ENCODE results near the gene AAK1.
"Not testable (repeated sequence)": the region's sequence is repeated elsewhere in the genome, so short reads cannot be mapped to it uniquely, and the experiment has no call there.

Gene AAK1

GRCh38 chr2:69623236-69623635, 20.3 kb downstream of the AAK1 start:
- no peak for DNase-seq

DNA sequence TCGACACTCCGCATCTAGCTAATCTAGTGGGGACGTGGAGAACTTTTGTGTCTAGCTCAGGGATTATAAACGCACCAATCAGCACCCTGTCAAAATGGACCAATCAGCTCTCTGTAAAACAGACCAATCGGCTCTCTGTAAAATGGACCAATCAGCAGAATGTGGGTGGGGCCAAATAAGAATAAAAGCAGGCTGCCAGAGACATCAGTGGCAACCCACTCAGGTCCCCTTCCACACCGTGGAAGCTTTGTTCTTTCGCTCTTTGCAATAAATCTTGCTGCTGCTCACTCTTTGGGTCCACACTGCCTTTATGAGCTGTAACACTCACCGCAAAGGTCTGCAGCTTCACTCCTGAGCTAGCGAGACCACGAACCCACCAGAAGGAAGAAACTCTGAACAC, 20.7 kb downstream of the AAK1 start:
- DNase-seq, result not testable (repeated sequence)

DNA sequence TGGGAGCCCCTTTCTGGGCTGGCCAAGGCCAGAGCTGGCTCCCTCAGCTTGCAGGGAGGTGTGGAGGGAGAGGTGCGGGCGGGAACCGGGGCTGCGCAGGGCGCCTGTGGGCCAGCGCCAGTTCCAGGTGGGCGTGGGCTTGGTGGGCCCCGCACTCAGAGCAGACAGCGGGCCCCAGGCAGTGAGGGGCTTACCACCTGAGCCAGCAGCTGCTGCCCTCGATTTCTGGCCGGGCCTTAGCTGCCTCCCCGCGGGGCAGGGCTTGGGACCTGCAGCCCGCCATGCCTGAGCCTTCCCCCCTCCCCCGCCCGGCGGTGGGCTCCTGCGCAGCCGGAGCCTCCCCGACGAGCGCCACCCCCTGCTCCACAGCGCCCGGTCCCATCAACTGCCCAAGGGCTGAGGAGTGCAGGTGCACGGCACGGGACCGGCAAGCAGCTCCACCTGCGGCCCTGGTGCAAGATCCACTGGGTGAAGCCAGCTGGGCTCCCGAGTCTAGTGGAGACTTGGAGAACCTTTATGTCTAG, 21.5 kb downstream of the AAK1 start:
- DNase-seq, result not testable (repeated sequence)

DNA sequence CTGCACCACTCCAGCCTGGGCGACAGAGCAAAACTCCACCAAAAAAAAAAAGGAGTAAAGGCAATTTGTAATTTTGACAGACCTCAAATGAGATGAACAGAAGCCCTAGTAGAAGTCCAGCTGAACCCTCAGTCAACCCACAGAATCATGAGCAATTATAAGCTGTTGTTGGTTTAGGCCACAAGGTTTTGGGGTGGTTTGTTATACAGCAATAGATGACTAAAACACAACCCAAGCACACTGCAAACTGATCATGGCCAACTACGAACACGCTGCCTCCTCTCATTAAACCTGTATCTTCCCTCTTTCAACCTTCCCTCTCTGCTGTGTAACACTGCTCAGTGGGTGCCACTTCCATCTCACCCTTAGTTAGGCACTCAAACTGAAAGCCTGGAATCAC, 22.1 kb downstream of the AAK1 start:
- no peak for DNase-seq

DNA sequence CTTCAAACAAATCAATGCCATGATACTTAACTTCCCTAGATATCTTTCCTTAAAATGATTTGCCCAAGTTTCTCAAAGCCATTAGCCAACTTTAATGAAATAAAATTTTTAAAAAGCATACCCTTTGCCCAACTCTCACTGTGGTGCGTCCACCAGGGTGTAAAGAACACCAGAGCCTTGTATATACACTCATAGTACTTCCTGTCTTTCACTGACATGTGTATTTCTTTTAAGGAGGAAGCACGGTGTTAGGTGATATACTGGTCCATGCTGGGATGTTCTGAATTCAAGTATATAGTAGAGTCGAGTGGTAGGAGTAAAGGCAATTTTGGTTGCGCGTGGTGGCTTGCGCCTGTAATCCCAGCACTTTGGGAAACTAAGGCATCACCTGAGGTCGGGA, 22.7 kb downstream of the AAK1 start:
- no peak for DNase-seq

DNA sequence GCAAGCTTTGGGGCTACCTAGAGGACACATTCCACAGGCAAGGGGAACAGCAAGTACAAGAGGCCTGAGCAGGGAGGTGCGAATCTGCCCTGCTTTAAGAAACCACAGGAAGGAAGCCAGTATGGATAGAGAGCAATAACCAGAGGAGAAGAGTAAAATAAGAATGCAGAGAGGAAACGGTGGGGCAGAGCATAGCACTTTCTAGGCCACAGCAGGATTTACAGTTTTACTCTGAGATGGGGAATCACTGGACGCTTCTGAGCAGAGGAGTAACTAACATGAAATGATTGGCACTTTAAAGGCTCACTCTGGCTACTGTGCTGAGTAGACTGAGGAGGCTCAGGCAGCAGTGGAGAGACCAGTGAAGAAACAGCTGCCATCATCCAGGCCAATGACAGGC, 23.8 kb downstream of the AAK1 start:
- DNase-seq, result no peak

- DNase-seq, result no peak
Measured at GRCh38 chr2:69618362-69618761, 25.2 kb downstream of the AAK1 start.

- DNase-seq, result no peak
Measured at GRCh38 chr2:69617744-69618143, 25.8 kb downstream of the AAK1 start.

- DNase-seq, result no peak
Measured at GRCh38 chr2:69616755-69617154, 26.8 kb downstream of the AAK1 start.

DNA sequence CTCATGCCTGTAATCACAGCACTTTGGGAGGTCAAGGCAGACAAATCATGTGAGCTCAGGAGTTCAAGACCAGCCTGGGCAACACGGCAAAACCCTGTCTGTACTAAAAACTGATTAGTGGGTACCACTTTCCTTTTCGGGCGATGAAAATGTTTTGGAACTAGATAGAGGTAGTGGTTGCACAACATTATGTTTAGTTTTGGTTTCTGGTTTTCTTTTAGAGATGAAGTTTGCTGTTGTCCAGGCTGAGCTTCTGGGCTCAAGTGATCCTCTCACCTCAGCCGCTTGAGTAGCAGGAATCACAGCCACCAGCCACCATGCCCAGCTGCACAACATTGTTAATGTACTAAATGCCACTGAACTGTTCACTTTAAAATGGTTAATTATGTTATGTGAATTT, 27.6 kb downstream of the AAK1 start:
- DNase-seq, result no peak

GRCh38 chr2:69615078-69615625, 28.4 kb downstream of the AAK1 start:
- DNase-seq, result no peak

GRCh38 chr2:69612707-69613106, 30.8 kb downstream of the AAK1 start:
- DNase-seq, result no peak

DNA sequence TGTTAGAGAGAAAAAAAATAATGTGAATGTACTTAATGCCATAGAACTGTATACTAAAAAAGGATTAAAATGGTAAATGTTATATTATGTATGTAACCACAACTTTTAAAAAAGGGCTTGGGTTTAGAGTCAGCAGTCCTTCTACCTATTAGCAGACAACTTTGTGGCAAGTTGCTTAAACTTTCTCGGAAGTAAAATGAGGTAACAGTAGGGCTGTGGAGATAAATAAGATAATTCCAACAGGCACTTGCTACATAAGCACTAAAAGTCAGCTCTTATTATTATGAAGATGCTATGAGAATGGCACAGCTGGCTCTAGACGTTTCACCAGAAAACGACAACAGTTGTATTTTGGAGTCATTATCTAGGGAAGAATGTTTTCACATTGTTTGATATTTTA, 31.3 kb downstream of the AAK1 start:
- DNase-seq, result no peak

GRCh38 chr2:69608109-69608508, 35.4 kb downstream of the AAK1 start:
- no peak for DNase-seq

DNA sequence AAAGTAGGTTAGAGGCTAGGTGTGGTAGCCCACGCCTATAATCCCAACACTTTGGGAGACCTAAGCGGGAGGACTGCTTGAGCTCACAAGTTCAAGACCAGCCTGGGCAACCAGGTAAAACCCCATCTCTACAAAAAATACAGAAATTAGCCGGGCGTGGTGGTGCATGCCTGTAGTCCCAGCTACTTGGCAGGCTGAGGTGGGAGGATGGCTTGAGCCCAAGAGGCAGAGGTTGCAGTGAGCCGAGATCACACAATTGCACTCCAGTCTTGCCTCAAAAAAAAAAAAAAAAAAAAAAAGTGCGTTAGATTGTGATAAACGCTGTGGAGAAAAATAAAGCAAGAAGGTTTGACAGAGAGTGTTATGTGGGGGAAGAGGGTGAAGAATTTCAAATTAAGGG, 36.8 kb downstream of the AAK1 start:
- not testable (repeated sequence) for DNase-seq

- DNase-seq, result no peak
Measured at GRCh38 chr2:69605284-69605683, 38.3 kb downstream of the AAK1 start.

- DNase-seq, result no peak
Measured at GRCh38 chr2:69604836-69605235, 38.7 kb downstream of the AAK1 start.

DNA sequence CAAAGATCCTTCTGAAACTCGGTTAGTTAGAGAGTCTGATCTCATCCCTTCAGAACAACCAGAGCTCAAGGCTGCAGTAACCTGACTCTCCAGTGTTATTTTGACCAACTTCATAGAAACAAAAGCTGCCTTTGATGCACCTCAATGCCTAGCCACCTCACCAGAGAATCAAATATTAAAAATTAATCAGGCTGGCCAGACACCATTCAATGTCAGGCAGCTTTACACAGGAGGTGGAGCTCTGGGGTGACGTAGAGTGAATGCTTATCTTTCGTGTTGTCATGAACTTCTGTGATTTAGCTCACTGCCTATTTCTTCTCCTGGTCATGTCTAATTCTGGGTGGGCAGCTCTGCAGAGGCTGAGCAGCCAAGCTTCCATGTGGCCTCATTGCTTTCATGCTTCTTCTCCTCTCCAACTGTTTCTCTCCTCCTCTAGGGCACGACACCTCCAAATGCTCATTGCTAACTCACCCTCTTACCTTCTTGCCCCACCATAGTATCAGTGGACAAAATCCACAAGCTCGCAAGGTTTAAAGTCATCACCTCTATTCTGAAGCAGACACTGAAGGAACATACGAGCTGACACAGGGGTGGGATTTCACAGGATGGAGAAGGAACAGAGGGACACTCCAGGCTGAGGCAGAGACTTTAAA, 39.4 kb downstream of the AAK1 start:
- no peak for DNase-seq

DNA sequence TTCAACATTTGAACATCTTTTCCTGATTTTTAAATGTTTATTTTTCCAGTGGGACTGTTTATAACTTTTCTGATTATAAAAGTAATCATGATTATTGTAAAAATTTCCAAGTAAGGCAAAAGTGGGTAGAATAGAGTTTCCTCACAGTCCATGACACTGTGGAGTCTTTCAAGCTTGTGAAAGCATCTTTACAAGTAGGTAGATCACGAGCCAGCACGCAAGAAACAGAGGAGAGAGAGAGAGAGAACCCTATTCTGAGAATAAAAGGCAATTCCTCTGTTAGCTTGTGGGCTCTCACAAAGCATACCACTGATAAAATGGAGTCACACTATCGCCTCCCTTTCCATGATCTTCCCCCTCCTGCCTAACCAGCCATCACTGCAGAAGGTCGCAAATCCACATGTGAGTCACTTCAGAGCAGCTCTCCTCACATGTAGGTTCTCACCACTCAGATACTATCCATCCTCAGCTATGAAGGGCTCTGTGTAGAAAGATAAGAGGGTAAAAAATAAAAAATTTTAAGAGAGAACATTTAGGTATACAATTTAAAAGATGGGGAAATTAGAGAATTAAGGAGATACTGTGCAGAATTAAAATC, 40.3 kb downstream of the AAK1 start:
- DNase-seq, result no peak

DNA sequence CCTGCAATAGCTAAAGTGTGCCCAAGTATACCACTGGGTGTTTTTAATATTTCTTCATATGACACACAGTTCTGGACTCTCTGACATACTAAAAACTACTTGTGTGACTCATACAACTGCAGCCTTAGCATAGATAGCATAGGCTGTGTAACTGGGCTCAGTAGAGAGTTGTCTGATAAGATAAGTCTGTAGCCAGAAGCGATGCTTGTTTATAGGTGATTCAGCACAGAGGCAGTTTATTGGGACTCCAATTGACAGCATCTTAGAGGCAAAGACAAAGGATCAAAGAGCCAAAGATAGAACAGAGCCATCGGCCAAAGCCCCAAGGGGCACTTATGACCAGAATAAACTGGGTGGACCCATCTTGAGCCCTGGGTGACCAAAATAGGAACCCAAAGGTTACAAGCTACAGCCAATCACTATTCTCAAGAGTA, 42.3 kb downstream of the AAK1 start:
- DNase-seq, result no peak

GRCh38 chr2:69600425-69600824, 43.1 kb downstream of the AAK1 start:
- DNase-seq, result no peak

- no peak for DNase-seq
Measured at GRCh38 chr2:69597843-69598610, 45.5 kb downstream of the AAK1 start.

GRCh38 chr2:69597105-69597504, 46.4 kb downstream of the AAK1 start:
- DNase-seq, result no peak

GRCh38 chr2:69594341-69594740, 49.2 kb downstream of the AAK1 start:
- no peak for DNase-seq

Data from NCI-H2171 treated with DMSO at 0.1 percent for 48 hours (cell line).